Upper lobe of right lung (tissue), 1 donor: ENCODE results near the gene ITGBL1. TPM values are rescaled to one million over a fixed set of nuclear protein-coding genes. Genes with fewer than 3 reads are reported as not detected.

Experiments
- ATAC-seq: fragments of 200-7000 bp; cut with Tn5 transposase; one replicate; pipeline ENCODE4 v1.9.1; 2020; ENCODE audit warnings: mild to moderate bottlenecking, moderate library complexity
- DNase-seq: peaks from one replicate; pipeline ENCODE4 v3.0.0-alpha.2; 2020
- H3K27ac ChIP-seq: fragments of 200-600 bp; one replicate; pipeline ENCODE4 v1.8.0; 2022
- H3K27me3 ChIP-seq: fragments of 200-600 bp; one replicate; pipeline ENCODE4 v1.8.0; 2022; ENCODE audit warnings: mild to moderate bottlenecking
- H3K36me3 ChIP-seq: fragments of 200-600 bp; one replicate; pipeline ENCODE4 v1.8.0; 2022
- H3K4me1 ChIP-seq: fragments of 200-600 bp; one replicate; pipeline ENCODE4 v1.8.0; 2022
- H3K4me3 ChIP-seq: fragments of 200-600 bp; one replicate; pipeline ENCODE4 v1.8.0; 2022; ENCODE audit warnings: mild to moderate bottlenecking
- H3K9me3 ChIP-seq: fragments of 200-600 bp; one replicate; pipeline ENCODE4 v1.8.0; 2022
- intact Hi-C: fragments of 100-400 bp; cut with DNase I; formaldehyde crosslinking; loops from one replicate; pipeline ENCODE4 v1.11.0; 2022
- total RNA-seq: library from RNA; stranded (reverse); fragmentation: NEBNext Ultra II Directional; extraction: Animal tissue kit (Norgen Biotek cat#: 25700); gene quantifications from one replicate; pipeline ENCODE4 v1.2.1, GENCODE V29; 2021
- TF ChIP-seq, protein P1 (sequence below): fragments of 200-600 bp; IDR thresholded peaks from one replicate; pipeline ENCODE4 v1.8.0; 2022; ENCODE audit warnings: antibody characterized with exemption
- donor health status: DM: no; HTN: yes; CAD: no; lungs with severe emphysema.

Gene ITGBL1
- total RNA-seq, 1 donor from 2014 or later = 43.6 TPM

DNA sequence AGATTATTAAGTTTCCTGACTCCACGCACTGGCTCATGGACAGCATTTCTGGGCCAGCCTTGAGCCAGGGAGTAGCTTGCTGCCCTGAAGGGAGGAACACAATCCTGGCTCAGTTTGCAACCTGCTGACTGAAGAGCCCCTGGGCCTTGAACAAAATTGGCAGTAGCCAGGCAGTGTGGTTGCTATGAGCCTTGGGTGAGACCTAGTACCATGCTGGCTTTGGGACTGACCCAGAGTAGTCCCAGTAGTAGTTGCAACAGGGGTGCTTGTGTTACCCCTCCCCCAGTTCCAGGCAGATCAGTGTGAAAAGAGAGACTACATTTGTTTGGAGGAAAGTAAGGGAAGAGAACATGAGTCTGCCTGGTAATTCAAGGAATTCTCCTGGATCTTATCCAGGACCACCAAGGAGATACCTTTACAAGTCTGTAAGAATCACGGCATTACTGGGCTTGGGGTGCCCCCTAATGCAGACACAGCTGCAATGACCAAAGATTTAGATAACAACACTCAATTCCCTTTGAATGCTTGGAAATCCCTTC lies 22.0 kb downstream of the ITGBL1 start:
- ATAC-seq = peak; percentile 60
- Histone ChIP-seq H3K9me3 (no peaks in the 10 kb centered on the region), H3K36me3 (no peaks in the 10 kb centered on the region), H3K27me3 (no peaks in the 10 kb centered on the region), H3K4me3 (no peak overlapping the region), H3K4me1 (no peaks in the 10 kb centered on the region), H3K27ac (no peak overlapping the region)
- TF ChIP-seq, protein P1, sequence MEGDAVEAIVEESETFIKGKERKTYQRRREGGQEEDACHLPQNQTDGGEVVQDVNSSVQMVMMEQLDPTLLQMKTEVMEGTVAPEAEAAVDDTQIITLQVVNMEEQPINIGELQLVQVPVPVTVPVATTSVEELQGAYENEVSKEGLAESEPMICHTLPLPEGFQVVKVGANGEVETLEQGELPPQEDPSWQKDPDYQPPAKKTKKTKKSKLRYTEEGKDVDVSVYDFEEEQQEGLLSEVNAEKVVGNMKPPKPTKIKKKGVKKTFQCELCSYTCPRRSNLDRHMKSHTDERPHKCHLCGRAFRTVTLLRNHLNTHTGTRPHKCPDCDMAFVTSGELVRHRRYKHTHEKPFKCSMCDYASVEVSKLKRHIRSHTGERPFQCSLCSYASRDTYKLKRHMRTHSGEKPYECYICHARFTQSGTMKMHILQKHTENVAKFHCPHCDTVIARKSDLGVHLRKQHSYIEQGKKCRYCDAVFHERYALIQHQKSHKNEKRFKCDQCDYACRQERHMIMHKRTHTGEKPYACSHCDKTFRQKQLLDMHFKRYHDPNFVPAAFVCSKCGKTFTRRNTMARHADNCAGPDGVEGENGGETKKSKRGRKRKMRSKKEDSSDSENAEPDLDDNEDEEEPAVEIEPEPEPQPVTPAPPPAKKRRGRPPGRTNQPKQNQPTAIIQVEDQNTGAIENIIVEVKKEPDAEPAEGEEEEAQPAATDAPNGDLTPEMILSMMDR = peak; percentile 29
- intact Hi-C loops = no loop called here
- DNase-seq = no peak

DNA sequence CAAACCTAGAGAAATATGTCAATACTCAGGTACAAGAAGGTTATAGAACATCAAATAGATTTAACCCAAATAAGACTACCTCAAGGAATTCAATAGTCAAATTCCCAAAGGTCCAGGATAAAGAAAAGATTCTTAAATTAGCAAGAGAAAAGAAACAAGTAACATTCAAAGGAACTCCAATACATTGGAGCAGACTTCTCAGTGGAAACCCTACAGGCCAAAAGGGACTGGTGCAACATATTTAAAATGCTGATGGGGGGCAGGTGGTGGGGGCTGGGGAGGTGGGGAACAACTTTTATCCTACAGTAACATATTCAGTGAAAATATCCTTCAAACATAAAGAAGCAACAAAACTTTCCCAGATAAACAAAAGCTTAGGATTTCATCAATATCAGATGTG lies 23.1 kb downstream of the ITGBL1 start:
- Histone ChIP-seq H3K36me3 (no peaks in the 10 kb centered on the region), H3K27me3 (no peaks in the 10 kb centered on the region), H3K4me1 (no peaks in the 10 kb centered on the region), H3K4me3 (no peak overlapping the region), H3K9me3 (no peaks in the 10 kb centered on the region), H3K27ac (no peak overlapping the region)
- TF ChIP-seq, protein P1 = no peak
- DNase-seq = no peak
- ATAC-seq = no peak
- intact Hi-C loops = no loop called here

DNA sequence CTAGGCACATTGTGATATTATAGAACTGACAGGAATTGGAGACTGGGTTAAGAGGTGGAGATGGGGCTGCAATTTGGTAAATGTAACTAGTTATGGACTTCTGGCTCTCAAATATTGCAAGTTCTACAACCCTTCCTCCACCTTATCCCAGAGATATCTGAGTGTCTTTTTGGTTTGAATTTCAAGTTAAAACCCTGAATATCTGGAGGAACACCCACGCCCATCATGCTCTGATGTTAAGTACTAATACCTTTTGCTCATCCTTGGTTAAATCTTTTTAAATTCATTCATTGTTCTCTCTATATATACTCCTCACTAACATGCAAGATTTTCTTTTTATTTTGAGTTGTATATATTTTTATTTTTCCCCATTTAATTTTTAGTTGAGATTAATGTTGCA lies 28.9 kb downstream of the ITGBL1 start:
- TF ChIP-seq, protein P1 = no peak
- intact Hi-C loops = no loop called here

DNA sequence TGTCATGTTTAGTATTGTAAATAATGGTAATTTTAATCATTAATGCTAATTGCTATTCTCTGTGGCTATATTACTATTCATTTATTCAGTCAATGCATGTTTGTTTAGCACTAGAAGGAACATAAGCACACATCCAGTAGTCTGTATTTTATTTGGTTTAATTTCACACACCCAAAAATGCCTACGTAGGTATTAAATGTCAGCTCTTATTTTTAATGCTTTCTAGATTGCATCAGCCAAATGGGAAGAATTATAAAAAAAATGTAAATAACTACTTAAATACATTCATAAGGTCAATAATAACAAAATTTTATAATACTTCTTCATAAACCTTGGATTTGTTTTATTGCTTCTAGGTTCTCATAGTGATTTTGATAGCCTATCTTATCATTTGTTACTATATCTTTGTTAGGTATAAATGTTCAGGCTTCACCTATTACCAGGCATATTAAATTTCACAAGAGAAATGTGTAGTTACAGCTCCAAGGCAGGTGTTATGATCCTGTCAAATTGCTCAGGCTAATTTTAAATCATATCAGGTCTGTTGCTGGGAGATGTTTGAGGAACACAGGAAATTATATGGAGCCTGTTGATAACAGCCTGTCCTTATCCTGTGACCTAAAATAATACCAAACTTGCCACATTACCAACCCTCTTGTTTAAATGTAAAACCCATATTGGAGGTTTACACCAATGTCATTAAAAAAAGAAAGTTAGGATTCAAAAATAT lies 34.4 kb downstream of the ITGBL1 start:
- intact Hi-C loops = no loop called here
- no peak overlapping the region for H3K27ac ChIP-seq
- no peaks in the 10 kb centered on the region for H3K9me3 ChIP-seq
- DNase-seq (no peak), ATAC-seq (no peak)
- TF ChIP-seq, protein P1 = no peak
- no peaks in the 10 kb centered on the region for H3K4me1 ChIP-seq
- H3K4me3 ChIP-seq = no peak overlapping the region
- no peaks in the 10 kb centered on the region for H3K36me3 ChIP-seq
- H3K27me3 ChIP-seq = no peaks in the 10 kb centered on the region

More for the DNA sequence above, 28.9 kb downstream of the ITGBL1 start:
- H3K36me3 ChIP-seq = no peaks in the 10 kb centered on the region
- no peaks in the 10 kb centered on the region for H3K4me1 ChIP-seq
- no peak overlapping the region for H3K27ac ChIP-seq
- ATAC-seq (no peak), DNase-seq (no peak)
- H3K27me3 ChIP-seq = no peaks in the 10 kb centered on the region
- H3K9me3 ChIP-seq = no peaks in the 10 kb centered on the region
- H3K4me3 ChIP-seq = no peak overlapping the region

DNA sequence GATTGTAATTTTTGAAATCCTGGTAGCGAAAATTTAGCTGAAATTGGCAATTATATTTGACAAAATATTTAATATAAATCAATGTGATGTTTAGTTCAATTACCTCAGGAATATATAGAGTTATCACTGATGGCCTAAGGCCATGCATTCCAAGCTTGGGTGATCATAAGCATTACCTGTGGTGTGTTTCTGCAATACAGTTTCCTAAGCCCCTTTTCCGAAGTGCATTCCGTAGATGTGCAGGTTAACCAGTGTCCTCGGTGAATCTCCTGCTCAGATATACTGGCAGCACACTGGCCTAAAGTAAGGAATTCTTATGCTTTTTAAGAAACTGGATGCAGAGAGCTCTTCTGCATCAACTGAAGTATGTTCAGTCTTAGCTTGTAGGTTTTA lies 35.0 kb downstream of the ITGBL1 start:
- no peaks in the 10 kb centered on the region for H3K9me3 ChIP-seq
- no peak for DNase-seq
- TF ChIP-seq, protein P1 = no peak
- intact Hi-C loops = no loop called here
- no peak for ATAC-seq
- no peaks in the 10 kb centered on the region for H3K27me3 ChIP-seq
- H3K27ac ChIP-seq = no peak overlapping the region
- H3K4me1 ChIP-seq = peaks cover 3% of the 10 kb centered on the region
- H3K36me3 ChIP-seq = no peaks in the 10 kb centered on the region
- no peak overlapping the region for H3K4me3 ChIP-seq
